Melanocyte of skin (primary cell): ENCODE results near the gene SPAM1. TPM values are rescaled to one million over a fixed set of nuclear protein-coding genes. Genes with fewer than 3 reads are reported as not detected.

Source experiments
- total RNA-seq, 2 donors: library from RNA; depleted of rRNA; stranded (reverse); fragments of >200 nt; gene quantifications; 2 replicates each; pipeline ENCODE4 v1.2.3, GENCODE V29; 2012

The SPAM1 gene, protein sequence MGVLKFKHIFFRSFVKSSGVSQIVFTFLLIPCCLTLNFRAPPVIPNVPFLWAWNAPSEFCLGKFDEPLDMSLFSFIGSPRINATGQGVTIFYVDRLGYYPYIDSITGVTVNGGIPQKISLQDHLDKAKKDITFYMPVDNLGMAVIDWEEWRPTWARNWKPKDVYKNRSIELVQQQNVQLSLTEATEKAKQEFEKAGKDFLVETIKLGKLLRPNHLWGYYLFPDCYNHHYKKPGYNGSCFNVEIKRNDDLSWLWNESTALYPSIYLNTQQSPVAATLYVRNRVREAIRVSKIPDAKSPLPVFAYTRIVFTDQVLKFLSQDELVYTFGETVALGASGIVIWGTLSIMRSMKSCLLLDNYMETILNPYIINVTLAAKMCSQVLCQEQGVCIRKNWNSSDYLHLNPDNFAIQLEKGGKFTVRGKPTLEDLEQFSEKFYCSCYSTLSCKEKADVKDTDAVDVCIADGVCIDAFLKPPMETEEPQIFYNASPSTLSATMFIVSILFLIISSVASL
- total RNA-seq, result not detected

DNA sequence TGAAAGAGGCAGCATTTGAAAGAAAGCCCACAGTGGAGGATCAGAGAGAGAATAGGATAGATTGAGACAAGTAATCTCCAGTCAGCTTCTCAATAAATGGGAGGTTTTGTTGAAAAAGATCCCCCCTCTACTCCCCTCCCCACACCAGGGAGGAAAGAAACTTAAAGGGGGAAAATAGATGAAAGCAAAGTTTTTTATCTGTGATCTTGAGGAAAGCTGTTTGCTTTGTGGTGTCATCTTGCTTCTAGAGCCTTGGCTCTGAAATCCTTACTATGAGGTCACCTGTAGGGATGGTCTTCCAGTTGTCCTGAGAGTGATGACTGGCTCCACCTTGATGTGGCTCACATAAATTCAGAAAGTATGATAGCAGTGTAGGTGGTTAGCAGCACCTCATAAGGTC is at the start of gene SPAM1:
Gene SPAM1 (plus strand): TSS at position 301 of the 400 bp plus-strand sequence. CDS start 28,330 bp downstream, outside the sequence.

Other genes starting within 250 kb of the SPAM1 start
- gene WASL, start 176.2 kb upstream of the SPAM1 start, total RNA-seq, result 10 to 100 TPM; 14.8 to 16.3 TPM
- gene HYAL4, start 80.1 kb upstream of the SPAM1 start, total RNA-seq, result not detected
- gene TMEM229A, start 107.8 kb downstream of the SPAM1 start, total RNA-seq, result not detected